SJCRH30 (cell line): ENCODE results near the gene FARP2. TPM values are rescaled to one million over a fixed set of nuclear protein-coding genes. Genes with fewer than 3 reads are reported as not detected.

Experiments used
- DNase-seq, 2 experiments: peaks; one replicate each; pipeline ENCODE4 v3.0.0-alpha.2; 2015 to 2020
- H3K27ac ChIP-seq: fragments of 250-450 bp; sonication (Bioruptor Pico); 2 replicates; pipeline ENCODE4 v1.5.1; 2020; ENCODE audit warnings: mild to moderate bottlenecking, moderate library complexity
- H3K27me3 ChIP-seq: fragments of 250-450 bp; sonication (Bioruptor Pico); 2 replicates; pipeline ENCODE4 v1.5.1; 2020; ENCODE audit warnings: mild to moderate bottlenecking, moderate library complexity
- H3K36me3 ChIP-seq: fragments of 250-450 bp; sonication (Bioruptor Pico); 2 replicates; pipeline ENCODE4 v1.5.1; 2020; ENCODE audit warnings: mild to moderate bottlenecking, moderate library complexity
- H3K4me1 ChIP-seq: fragments of 250-450 bp; sonication (Bioruptor Pico); 2 replicates; pipeline ENCODE4 v1.5.1; 2020; ENCODE audit warnings: mild to moderate bottlenecking, moderate library complexity
- H3K4me3 ChIP-seq: fragments of 250-450 bp; sonication (Bioruptor Pico); 2 replicates; pipeline ENCODE4 v1.5.1; 2020; ENCODE audit warnings: mild to moderate bottlenecking, moderate library complexity
- H3K9me3 ChIP-seq: fragments of 250-450 bp; sonication (Bioruptor Pico); replicated peaks from 2 replicates; pipeline ENCODE4 v1.5.1; 2020; ENCODE audit warnings: mild to moderate bottlenecking, moderate library complexity
- total RNA-seq: library from RNA; depleted of rRNA; stranded (reverse); fragments of >200 nt; shearing (Covaris generic); gene quantifications from 2 replicates; pipeline ENCODE4 v1.2.3, GENCODE V29; 2014

FARP2 gene
- total RNA-seq, 1 experiment from 2014 or later: 68.6 TPM

GRCh38 chr2:241461693-241462677 lies 105.9 kb downstream of the FARP2 start:
- no peak for DNase-seq
- H3K9me3 ChIP-seq: no peaks in the 10 kb centered on the region
- H3K27me3 ChIP-seq: no peaks in the 10 kb centered on the region
- H3K4me1 ChIP-seq: peaks cover 12% of the 10 kb centered on the region
- H3K36me3 ChIP-seq: no peaks in the 10 kb centered on the region
- H3K27ac ChIP-seq: no peak overlapping the region
- no peak overlapping the region for H3K4me3 ChIP-seq

GRCh38 chr2:241463276-241464135 lies 107.4 kb downstream of the FARP2 start:
- no peak overlapping the region for H3K4me3 ChIP-seq
- H3K4me1 ChIP-seq: peaks cover 12% of the 10 kb centered on the region
- H3K9me3 ChIP-seq: no peaks in the 10 kb centered on the region
- peak; percentile 77 to 86 for DNase-seq
- peak overlapping the region; percentile 30 for H3K27ac ChIP-seq
- no peaks in the 10 kb centered on the region for H3K27me3 ChIP-seq
- no peaks in the 10 kb centered on the region for H3K36me3 ChIP-seq

GRCh38 chr2:241465543-241465942 lies 109.5 kb downstream of the FARP2 start:
- peaks cover 12% of the 10 kb centered on the region for H3K4me1 ChIP-seq
- no peak overlapping the region for H3K4me3 ChIP-seq
- H3K27ac ChIP-seq: no peak overlapping the region
- no peaks in the 10 kb centered on the region for H3K9me3 ChIP-seq
- no peaks in the 10 kb centered on the region for H3K27me3 ChIP-seq
- H3K36me3 ChIP-seq: no peaks in the 10 kb centered on the region
- DNase-seq: no peak

GRCh38 chr2:241466230-241466629 lies 110.1 kb downstream of the FARP2 start:
- H3K27me3 ChIP-seq: no peaks in the 10 kb centered on the region
- no peak for DNase-seq
- no peaks in the 10 kb centered on the region for H3K36me3 ChIP-seq
- H3K9me3 ChIP-seq: no peaks in the 10 kb centered on the region
- no peak overlapping the region for H3K27ac ChIP-seq
- no peak overlapping the region for H3K4me3 ChIP-seq
- peaks cover 12% of the 10 kb centered on the region for H3K4me1 ChIP-seq

- DNase-seq: no peak
Observed at GRCh38 chr2:241467777-241468475, 111.8 kb downstream of the FARP2 start.

GRCh38 chr2:241468476-241468781 lies 112.3 kb downstream of the FARP2 start:
- DNase-seq: no peak

More at GRCh38 chr2:241467777-241468475, 111.8 kb downstream of the FARP2 start:
- H3K36me3 ChIP-seq: no peaks in the 10 kb centered on the region
- H3K4me1 ChIP-seq: peaks cover 12% of the 10 kb centered on the region
- no peaks in the 10 kb centered on the region for H3K9me3 ChIP-seq
- H3K27ac ChIP-seq: no peak overlapping the region
- H3K27me3 ChIP-seq: no peaks in the 10 kb centered on the region
- H3K4me3 ChIP-seq: no peak overlapping the region

GRCh38 chr2:241469746-241470145 lies 113.7 kb downstream of the FARP2 start:
- no peaks in the 10 kb centered on the region for H3K4me1 ChIP-seq

More at GRCh38 chr2:241468476-241468781, 112.3 kb downstream of the FARP2 start:
- Histone ChIP-seq H3K4me3 (no peak overlapping the region), H3K27me3 (no peaks in the 10 kb centered on the region), H3K4me1 (peaks cover 8% of the 10 kb centered on the region), H3K9me3 (no peaks in the 10 kb centered on the region), H3K27ac (no peak overlapping the region), H3K36me3 (no peaks in the 10 kb centered on the region)

GRCh38 chr2:241473399-241473798 lies 117.3 kb downstream of the FARP2 start:
- no peaks in the 10 kb centered on the region for H3K27me3 ChIP-seq
- no peaks in the 10 kb centered on the region for H3K36me3 ChIP-seq
- no peaks in the 10 kb centered on the region for H3K9me3 ChIP-seq
- H3K27ac ChIP-seq: no peak overlapping the region
- no peak for DNase-seq
- H3K4me3 ChIP-seq: no peak overlapping the region
- no peaks in the 10 kb centered on the region for H3K4me1 ChIP-seq

More at GRCh38 chr2:241469746-241470145, 113.7 kb downstream of the FARP2 start:
- Histone ChIP-seq H3K27ac (no peak overlapping the region), H3K27me3 (no peaks in the 10 kb centered on the region), H3K36me3 (no peaks in the 10 kb centered on the region), H3K9me3 (no peaks in the 10 kb centered on the region), H3K4me3 (no peak overlapping the region)
- no peak for DNase-seq

GRCh38 chr2:241475267-241475666 lies 119.2 kb downstream of the FARP2 start:
- Histone ChIP-seq H3K4me3 (no peak overlapping the region), H3K27me3 (no peaks in the 10 kb centered on the region), H3K4me1 (no peaks in the 10 kb centered on the region), H3K9me3 (no peaks in the 10 kb centered on the region), H3K27ac (no peak overlapping the region), H3K36me3 (no peaks in the 10 kb centered on the region)
- no peak for DNase-seq

- no peaks in the 10 kb centered on the region for H3K4me1 ChIP-seq
- H3K27me3 ChIP-seq: no peaks in the 10 kb centered on the region
- H3K36me3 ChIP-seq: no peaks in the 10 kb centered on the region
- no peak overlapping the region for H3K4me3 ChIP-seq
- H3K9me3 ChIP-seq: no peaks in the 10 kb centered on the region
- no peak overlapping the region for H3K27ac ChIP-seq
- DNase-seq: no peak
Observed at GRCh38 chr2:241478166-241478565, 122.1 kb downstream of the FARP2 start.

- Histone ChIP-seq H3K36me3 (no peaks in the 10 kb centered on the region), H3K4me3 (no peak overlapping the region), H3K4me1 (no peaks in the 10 kb centered on the region), H3K27ac (no peak overlapping the region), H3K9me3 (no peaks in the 10 kb centered on the region), H3K27me3 (no peaks in the 10 kb centered on the region)
- no peak for DNase-seq
Observed at GRCh38 chr2:241479026-241479898, 123.2 kb downstream of the FARP2 start.

GRCh38 chr2:241481687-241482086 lies 125.6 kb downstream of the FARP2 start:
- Histone ChIP-seq H3K4me1 (no peaks in the 10 kb centered on the region), H3K4me3 (no peak overlapping the region), H3K27me3 (no peaks in the 10 kb centered on the region), H3K9me3 (no peaks in the 10 kb centered on the region), H3K27ac (no peak overlapping the region), H3K36me3 (no peaks in the 10 kb centered on the region)
- no peak for DNase-seq

GRCh38 chr2:241482126-241482955 lies 126.3 kb downstream of the FARP2 start:
- peak in 1 of 2 experiments; percentile 2 for DNase-seq
- H3K27ac ChIP-seq: no peak overlapping the region
- no peak overlapping the region for H3K4me3 ChIP-seq
- H3K9me3 ChIP-seq: no peaks in the 10 kb centered on the region
- no peaks in the 10 kb centered on the region for H3K36me3 ChIP-seq
- H3K4me1 ChIP-seq: no peaks in the 10 kb centered on the region
- H3K27me3 ChIP-seq: no peaks in the 10 kb centered on the region
